DND-41 (cell line): Measurements from ENCODE around the gene CFAP107.

Source experiments
- CTCF ChIP-seq: IDR thresholded peaks from 2 replicates; pipeline ENCODE4 v1.5.1; 2012; ENCODE audit warnings: borderline replicate concordance, low read length, moderate library complexity, mild to moderate bottlenecking; ENCODE audit not compliant: poor library complexity, severe bottlenecking; ENCODE audit errors: extremely low read depth
- EZH2 ChIP-seq: IDR thresholded peaks from 3 replicates; pipeline ENCODE4 v1.6.1; 2012; ENCODE audit warnings: borderline replicate concordance, low read depth, mild to moderate bottlenecking, moderate library complexity, low read length, inconsistent platforms; ENCODE audit not compliant: severe bottlenecking

- TF ChIP-seq CTCF (no peak), EZH2 (no peak)
These were observed 37.5 kb upstream of the CFAP107 start for GRCh38 chr1:12708396-12709090.
